Measurements from ENCODE around the gene NPL. TPM values are rescaled to one million over a fixed set of nuclear protein-coding genes. Genes with fewer than 3 reads are reported as not detected.

The NPL gene
- polyA plus RNA-seq, 1 donor (not counting 4 experiments of a cell fraction or from before 2014, with no cell fraction given): 9.0 TPM

DNA sequence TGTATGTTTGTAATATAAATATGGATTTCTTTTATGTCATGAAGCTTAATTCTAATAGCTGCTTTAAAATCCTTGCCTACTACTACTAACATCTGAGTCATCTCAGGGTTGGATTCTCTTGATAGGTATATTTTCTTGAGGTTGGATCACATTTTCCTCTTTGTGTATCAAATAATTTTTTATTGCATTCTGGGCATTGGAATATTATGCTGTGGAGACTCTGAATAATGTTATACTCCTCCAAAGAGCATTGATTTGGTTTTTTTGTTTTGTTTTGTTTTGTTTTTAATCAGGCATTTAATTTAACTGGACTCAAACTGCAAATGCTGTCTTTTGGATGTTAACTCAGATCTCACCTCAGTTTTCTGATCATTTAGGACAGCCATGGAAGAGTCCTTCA, 57.5 kb downstream of the NPL start:
- Histone ChIP-seq H2AFZ (ENCODE audit: control insufficient read depth, low read length) (no peak overlapping the region), H3K36me3 (ENCODE audit: control insufficient read depth in 2 of 2, extremely low read depth in 1 of 2, insufficient read depth in 2 of 2, low read length in 2 of 2) (peaks cover 28 to 73% of the 10 kb centered on the region in 2 experiments), H3K4me3 (ENCODE audit: control insufficient read depth in 2 of 3, extremely low read depth in 1 of 3, insufficient read depth in 2 of 3, low read depth in 1 of 3, low read length in 3 of 3) (no peak overlapping the region), H3K79me2 (ENCODE audit: control insufficient read depth, insufficient read depth, low read length) (peaks cover 96% of the 10 kb centered on the region), H3K9ac (ENCODE audit: control insufficient read depth, extremely low read depth, insufficient read depth, low read length) (no peak overlapping the region), H3K9me3 (ENCODE audit: control insufficient read depth, low read depth, low read length) (no peaks in the 10 kb centered on the region), H3K4me2 (ENCODE audit: control insufficient read depth, extremely low read depth, insufficient read depth, low read depth, low read length) (no peak overlapping the region), H3K4me1 (ENCODE audit: control insufficient read depth, extremely low read depth, insufficient read depth, low read length) (peaks cover 5% of the 10 kb centered on the region), H3K27ac (ENCODE audit: control insufficient read depth, insufficient read depth, low read length) (no peak overlapping the region), H4K20me1 (ENCODE audit: control insufficient read depth, extremely low read depth, insufficient read depth, low read length) (peaks cover 44% of the 10 kb centered on the region), H3K9me1 (ENCODE audit: control insufficient read depth, extremely low read depth, insufficient read depth, low read length) (no peaks in the 10 kb centered on the region), H3K27me3 (ENCODE audit: control insufficient read depth, extremely low read depth, insufficient read depth, low read length) (no peaks in the 10 kb centered on the region)
- FAIRE-seq (no peak), DNase-seq (ENCODE audit: low read depth, low spot score) (no peak)
- no peak for TF ChIP-seq EZH2 (IDR thresholded peaks at IDR 0.05; ENCODE audit: low read length)
- TF ChIP-seq, protein P1, sequence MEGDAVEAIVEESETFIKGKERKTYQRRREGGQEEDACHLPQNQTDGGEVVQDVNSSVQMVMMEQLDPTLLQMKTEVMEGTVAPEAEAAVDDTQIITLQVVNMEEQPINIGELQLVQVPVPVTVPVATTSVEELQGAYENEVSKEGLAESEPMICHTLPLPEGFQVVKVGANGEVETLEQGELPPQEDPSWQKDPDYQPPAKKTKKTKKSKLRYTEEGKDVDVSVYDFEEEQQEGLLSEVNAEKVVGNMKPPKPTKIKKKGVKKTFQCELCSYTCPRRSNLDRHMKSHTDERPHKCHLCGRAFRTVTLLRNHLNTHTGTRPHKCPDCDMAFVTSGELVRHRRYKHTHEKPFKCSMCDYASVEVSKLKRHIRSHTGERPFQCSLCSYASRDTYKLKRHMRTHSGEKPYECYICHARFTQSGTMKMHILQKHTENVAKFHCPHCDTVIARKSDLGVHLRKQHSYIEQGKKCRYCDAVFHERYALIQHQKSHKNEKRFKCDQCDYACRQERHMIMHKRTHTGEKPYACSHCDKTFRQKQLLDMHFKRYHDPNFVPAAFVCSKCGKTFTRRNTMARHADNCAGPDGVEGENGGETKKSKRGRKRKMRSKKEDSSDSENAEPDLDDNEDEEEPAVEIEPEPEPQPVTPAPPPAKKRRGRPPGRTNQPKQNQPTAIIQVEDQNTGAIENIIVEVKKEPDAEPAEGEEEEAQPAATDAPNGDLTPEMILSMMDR (optimal IDR thresholded peaks at IDR 0.05 in 1 of 3, IDR thresholded peaks at IDR 0.05 in 1 of 3, conservative IDR thresholded peaks at IDR 0.05 in 1 of 3; ENCODE audit: extremely low read depth in 1 of 3, insufficient read depth in 2 of 3, low read length in 3 of 3): no peak
- dilution Hi-C loops (cut with MboI; ENCODE audit: extremely low pct_ligation_motif_present, low sequenced_read_pairs): no loop called here

DNA sequence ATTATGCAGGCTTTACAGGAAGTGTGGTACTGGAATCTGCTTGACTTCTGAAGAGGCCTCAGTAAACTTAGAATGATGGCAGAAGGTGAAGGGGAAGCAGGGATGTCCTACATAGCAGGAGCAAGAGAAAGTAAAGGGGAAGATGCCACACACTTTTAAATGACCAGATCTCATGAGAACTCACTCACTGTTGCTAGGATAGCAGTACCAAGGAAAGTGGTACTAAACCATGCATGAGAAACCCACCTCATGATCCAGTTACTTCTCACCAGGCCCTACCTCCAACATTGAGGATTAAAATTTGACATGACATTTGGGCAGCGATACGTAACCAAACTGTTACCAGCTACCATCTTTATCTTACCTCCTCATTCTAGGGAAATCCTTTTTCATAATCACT, 59.2 kb downstream of the NPL start:
- FAIRE-seq (no peak), DNase-seq (ENCODE audit: low read depth, low spot score) (no peak)
- TF ChIP-seq, protein P1 (optimal IDR thresholded peaks at IDR 0.05 in 1 of 3, IDR thresholded peaks at IDR 0.05 in 1 of 3, conservative IDR thresholded peaks at IDR 0.05 in 1 of 3; ENCODE audit: extremely low read depth in 1 of 3, insufficient read depth in 2 of 3, low read length in 3 of 3): no peak
- TF ChIP-seq EZH2 (IDR thresholded peaks at IDR 0.05; ENCODE audit: low read length): no peak
- no peaks in the 10 kb centered on the region for H3K4me1 ChIP-seq (ENCODE audit: control insufficient read depth, extremely low read depth, insufficient read depth, low read length)
- no peak overlapping the region for H3K4me2 ChIP-seq (ENCODE audit: control insufficient read depth, extremely low read depth, insufficient read depth, low read depth, low read length)
- no peak overlapping the region for H2AFZ ChIP-seq (ENCODE audit: control insufficient read depth, low read length)
- no peak overlapping the region for H3K9ac ChIP-seq (ENCODE audit: control insufficient read depth, extremely low read depth, insufficient read depth, low read length)
- H3K27me3 ChIP-seq (ENCODE audit: control insufficient read depth, extremely low read depth, insufficient read depth, low read length): no peaks in the 10 kb centered on the region
- no peaks in the 10 kb centered on the region for H3K9me3 ChIP-seq (ENCODE audit: control insufficient read depth, low read depth, low read length)
- H4K20me1 ChIP-seq (ENCODE audit: control insufficient read depth, extremely low read depth, insufficient read depth, low read length): peaks cover 34% of the 10 kb centered on the region
- peaks cover 32 to 73% of the 10 kb centered on the region in 2 experiments for H3K36me3 ChIP-seq (ENCODE audit: control insufficient read depth in 2 of 2, extremely low read depth in 1 of 2, insufficient read depth in 2 of 2, low read length in 2 of 2)
- H3K4me3 ChIP-seq (ENCODE audit: control insufficient read depth in 2 of 3, extremely low read depth in 1 of 3, insufficient read depth in 2 of 3, low read depth in 1 of 3, low read length in 3 of 3): no peak overlapping the region
- H3K9me1 ChIP-seq (ENCODE audit: control insufficient read depth, extremely low read depth, insufficient read depth, low read length): no peaks in the 10 kb centered on the region
- dilution Hi-C loops (cut with MboI; ENCODE audit: extremely low pct_ligation_motif_present, low sequenced_read_pairs): no loop called here
- H3K27ac ChIP-seq (ENCODE audit: control insufficient read depth, insufficient read depth, low read length): no peak overlapping the region
- peaks cover 92% of the 10 kb centered on the region for H3K79me2 ChIP-seq (ENCODE audit: control insufficient read depth, insufficient read depth, low read length)

Data from keratinocyte (primary cell).